Measurements from ENCODE around the gene CBX7.

Gene CBX7

GRCh38 chr22:39146256-39147101 lies 6.0 kb downstream of the CBX7 start:
- no peak for DNase-seq

DNA sequence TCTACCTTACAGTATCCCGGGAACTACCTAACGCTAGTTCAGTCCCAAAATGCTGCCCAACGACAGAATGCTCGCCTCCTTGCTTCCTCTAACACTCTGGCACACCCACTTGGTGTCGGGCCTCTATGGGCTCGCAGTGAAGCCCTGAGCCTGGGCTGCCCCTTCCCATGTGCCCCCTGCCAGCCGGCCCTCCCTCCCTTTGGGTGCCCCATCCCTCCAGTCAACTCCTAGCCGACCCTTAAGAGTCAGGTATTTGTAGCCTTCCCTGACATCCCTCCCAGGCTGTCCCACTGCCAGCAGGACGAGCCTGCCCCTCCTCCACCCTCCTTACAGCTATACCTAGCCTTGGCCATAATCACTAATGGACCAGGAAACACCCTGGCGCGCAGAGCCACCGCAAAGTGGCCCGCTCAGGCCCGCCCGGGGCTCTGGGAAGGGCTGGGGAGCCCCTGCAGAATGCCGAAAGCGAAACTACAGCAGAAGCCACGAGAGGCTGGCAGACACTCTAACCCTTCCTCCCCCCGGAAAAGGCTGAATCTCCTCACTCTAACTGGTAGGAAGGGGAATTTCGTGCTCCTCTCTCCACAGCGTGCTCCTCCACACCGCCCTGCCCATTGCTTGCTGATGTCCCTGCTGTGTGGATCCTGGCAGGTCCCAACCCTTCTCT lies 8.2 kb downstream of the CBX7 start:
- DNase-seq = no peak

GRCh38 chr22:39142088-39142680 lies 10.3 kb downstream of the CBX7 start:
- DNase-seq = no peak

- no peak for DNase-seq
Measured at GRCh38 chr22:39139933-39140332, 12.5 kb downstream of the CBX7 start.

DNA sequence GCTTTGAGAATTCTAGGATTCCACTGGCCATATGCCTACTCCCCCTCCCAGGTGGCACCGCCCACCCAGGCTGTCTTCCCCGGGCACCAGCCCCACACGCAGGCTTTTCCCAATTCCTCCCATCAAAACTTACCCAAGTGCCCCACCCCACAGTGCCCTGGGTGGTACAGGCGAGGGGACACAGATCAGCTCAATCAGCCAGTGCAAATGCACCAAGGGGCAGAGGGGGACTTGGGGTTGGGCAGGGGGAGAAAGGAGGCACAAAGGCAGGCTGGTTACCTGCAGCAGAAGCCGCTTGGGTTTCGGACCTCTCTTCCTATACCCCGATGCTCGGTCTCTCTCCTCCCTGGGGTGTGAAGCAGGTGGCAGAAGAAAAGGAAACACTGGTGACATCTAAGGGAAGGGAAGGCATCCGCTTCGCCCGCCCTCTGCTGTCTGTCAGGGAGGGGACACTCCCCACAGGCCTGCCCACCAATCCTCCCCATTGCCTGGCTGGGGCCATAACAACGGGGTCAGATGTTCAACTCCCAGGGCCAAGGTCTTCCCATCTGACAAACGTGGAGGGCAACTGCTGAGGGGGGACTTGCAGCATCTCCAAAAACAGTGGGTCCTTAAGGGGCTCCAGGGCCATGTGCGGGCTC lies 14.0 kb downstream of the CBX7 start:
- DNase-seq = no peak

DNA sequence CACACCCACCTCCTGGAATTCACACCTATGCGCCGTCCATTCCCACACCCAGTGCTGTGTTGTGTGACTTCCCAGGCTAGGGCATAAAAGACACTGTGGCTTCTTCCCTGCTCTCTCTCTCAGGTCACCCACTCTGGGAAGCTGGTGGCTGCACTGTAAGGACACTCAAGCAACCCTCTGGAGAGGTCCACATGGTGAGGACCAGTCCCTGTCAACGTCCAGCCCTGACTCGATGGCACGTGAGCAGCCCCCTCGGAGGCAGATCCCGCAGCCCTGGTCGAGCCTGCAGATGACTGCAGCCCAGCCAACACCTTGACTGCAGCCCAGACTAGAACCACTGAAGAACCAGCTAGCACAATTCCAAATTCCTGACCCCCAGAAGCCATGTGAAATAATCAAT lies 16.2 kb downstream of the CBX7 start:
- no peak for DNase-seq

- DNase-seq = no peak
Measured at GRCh38 chr22:39135092-39135896, 17.2 kb downstream of the CBX7 start.

DNA sequence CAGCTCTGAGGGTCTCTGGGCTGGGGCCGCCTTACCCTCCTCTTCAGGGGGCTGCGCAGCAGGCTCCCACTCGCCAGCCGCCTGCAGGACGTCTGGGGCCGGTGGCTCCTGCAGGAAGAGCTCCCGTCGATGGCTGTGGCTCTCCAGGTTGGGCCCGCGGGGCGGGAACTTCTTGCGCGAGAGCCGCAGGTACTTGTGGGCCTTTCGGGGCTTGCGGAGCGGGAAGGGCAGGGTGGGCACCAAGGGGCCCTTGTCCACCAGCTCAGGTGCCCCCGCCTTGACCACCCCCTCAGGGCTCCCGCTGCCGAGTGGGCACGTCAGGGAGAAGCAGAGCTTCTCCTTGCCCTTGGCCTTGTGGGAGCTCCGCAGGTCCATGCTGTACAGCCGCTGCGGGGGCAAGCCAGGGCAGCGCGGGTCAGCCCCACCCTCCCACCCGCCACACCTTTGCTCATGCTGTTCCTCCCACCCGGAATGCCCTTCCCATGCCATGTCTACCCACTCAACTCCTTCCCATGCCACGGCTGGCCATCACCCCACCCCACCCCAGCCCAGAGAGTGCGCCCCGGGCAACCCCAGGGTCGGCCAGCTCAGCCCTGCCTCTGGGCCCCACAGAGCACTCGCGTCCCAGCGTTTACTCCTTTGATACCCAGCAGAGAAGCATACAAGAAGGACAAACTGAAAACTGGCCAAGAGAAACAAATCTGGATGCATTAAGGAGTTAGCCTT lies 18.0 kb downstream of the CBX7 start:
- DNase-seq = no peak

- DNase-seq = no peak
Measured at GRCh38 chr22:39133871-39134270, 18.6 kb downstream of the CBX7 start.

- no peak for DNase-seq
Measured at GRCh38 chr22:39132871-39133524, 19.5 kb downstream of the CBX7 start.

DNA sequence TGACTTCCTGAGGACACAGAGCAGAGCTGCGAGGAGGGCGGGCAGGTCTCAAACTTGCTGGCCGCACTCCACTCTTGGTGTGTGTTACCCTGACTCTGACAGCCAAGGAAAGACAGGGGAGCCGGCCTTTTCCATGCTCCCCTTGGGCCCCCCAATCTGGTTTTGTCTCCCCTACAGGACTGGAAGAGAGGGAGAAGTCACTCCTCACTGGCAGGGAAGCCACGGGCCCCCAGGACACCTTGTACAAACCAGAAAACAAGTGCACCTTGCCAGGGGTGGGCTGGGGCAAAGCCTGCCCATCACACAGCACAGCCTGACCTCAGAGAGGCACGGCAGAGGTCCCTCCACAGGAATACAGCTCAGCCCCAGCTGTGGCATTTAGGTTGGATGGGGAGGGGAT lies 20.2 kb downstream of the CBX7 start:
- no peak for DNase-seq

DNA sequence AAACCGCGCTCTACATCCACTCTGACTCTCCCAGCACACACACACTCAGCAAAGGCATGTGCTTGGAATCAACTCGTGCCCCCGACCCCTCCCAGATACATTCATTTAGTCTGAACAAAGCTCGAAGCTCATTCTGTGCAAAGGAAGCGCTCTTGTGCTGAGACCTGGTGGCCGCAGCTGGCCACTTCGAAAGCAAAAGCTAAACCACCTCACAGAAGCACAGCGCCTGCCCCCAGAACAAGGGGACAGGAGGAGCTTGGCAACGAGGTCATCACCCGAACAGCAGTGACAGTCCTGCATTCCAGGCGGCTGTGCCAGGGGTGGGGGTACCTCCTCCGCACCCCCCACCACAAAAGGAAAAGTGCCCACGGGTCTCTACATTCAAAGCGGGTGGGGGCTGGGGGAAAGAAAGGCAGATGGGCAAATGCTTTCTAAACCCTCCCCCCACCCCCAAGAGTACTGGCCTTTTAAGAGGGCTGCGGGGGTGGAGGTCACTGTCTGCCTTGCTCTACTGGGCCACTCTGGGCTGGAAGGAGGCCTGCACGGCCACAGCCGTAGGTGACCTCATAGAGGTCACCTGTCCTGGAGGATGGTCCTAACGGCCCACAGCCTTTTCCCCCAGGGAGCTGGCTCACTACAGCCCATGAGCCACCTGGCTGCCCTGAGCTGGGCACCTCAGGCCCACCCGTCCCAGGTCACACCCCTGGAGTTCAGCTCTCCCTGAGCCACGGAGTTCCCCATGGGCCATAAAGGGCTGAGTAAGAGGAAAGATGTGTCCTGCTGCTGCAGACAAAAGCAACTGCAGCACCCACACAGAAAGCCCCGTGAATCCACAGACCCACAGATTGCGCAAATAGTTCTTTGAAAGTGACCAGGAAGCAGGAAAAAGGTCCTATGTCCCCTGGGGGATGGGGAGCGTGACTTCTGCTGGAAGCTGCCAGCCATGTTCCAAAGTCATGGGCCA lies 21.3 kb downstream of the CBX7 start:
- no peak for DNase-seq

- DNase-seq = no peak
Measured at GRCh38 chr22:39130152-39130704, 22.3 kb downstream of the CBX7 start.

GRCh38 chr22:39129746-39130145 lies 22.7 kb downstream of the CBX7 start:
- DNase-seq = no peak

DNA sequence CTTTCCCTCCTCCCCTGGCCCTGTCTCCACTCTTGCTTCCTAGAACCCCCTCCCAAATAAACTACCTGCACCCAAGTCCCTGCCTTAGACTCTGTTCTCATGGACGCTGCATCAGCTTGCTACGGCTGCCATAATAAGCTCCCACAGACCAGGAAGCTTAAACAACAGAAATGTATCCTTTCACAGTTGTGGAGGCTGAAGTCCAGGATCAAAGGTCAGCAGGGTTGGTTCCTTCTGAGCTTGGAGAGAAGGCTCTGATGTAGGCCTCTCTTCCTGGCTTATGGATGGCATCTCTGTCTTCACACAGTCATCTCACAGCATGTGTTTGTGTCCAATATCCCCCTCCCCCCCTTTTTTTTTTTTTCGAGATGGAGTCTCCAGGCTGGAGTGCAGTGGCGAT lies 23.4 kb downstream of the CBX7 start:
- DNase-seq = no peak

DNA sequence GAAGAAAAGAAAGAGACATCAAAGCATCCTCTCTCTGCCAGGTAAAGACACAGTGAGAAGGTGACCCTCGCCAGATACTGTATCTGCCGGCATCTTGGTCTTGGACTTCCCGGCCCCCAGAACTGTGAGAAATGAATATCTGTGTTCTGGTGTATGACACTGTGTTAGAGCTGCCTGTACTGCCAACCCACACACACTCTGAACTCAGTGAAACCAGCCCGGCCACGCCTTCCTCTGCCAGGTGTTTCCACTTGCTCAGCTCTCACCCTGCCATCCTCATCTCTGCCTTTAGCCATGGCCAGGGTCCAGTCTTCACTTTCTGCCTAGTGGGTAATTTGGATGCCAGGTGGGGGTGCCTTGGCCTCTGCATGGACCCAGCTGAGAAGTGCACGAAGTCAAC lies 24.0 kb downstream of the CBX7 start:
- DNase-seq = no peak

DNA sequence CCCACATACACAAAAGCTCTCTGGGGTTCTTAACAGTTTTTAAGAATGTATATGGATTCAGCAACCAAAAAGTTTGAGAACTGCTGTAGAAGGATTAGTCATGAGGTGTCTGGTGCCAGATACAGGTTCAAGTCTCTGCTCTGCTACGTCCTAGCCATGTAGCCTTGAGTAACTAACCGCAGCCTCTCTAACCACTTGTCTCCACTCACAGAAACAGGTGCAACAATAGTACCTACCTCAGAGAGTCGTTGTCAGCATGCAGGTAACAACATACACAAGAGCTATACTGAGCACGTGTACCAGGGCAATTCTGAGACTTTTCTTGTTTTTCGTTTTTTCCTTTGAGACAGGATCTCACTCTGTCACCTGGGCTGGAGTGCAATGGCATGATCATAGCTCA lies 26.9 kb downstream of the CBX7 start:
- no peak for DNase-seq

- no peak for DNase-seq
Measured at GRCh38 chr22:39123751-39124581, 28.5 kb downstream of the CBX7 start.

All from GOT3 (cell line).